NCI-H510A (cell line): ENCODE measurements around the gene DCDC2C.

Experiments
- DNase-seq: peaks from one replicate; lab custom pipeline; 2025; lab: John Stamatoyannopoulos, UW

Gene DCDC2C

DNA sequence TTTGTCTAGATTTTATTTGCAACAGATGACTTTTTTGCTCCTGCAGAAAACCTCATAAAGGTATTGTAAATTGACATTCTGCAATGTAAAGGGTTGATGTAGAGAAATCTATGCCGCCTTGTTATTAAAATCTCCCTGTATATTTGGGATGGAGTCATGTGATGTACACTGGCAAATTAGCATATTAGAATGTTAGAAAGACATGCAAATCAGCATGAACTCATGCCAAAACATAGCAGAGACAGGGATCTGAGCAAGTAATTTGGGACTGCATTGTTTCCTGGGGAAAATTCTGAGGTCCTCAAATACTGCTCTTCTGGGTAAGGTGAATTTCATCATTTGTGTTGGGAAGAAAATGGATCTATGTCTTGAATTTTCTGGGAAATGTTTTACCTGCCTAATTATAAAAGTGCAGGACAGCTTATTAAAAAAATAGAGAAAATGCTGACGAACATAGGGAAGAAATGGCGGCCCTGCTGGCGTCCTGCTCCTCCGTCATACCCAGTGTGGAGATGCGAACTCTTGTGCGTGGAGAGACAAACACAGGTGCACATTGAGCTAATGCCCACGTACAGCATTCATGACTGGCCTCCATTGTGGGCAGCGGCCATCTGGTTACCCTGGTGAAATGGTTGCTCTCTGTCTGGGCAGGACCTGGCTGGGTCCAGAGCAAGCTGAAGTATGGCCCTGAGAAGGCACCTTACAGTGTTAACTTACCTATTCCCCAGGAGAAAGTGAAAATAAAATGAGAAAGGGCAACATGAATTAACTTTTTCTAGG is 29.1 kb upstream of the DCDC2C start:
- DNase-seq = no peak

DNA sequence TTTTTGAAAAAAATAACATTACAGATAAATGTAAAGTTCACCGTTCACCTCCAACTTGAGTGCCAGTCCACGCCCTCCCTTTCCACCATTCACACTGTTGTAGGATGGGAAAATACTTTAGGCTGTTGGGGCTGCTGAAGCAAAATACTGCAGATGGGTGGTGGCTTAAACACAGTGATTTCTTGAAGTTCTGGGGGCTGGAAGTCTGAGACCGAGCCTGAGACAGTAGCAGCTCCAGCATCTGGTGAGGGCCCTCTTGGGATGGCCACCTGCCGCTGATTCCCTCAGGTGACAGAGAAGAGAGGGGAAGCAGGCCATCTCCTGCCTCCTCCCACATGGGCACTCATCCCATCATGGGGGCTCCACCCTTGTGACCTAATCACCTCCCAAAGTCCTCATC is 27.7 kb upstream of the DCDC2C start:
- DNase-seq = no peak

DNA sequence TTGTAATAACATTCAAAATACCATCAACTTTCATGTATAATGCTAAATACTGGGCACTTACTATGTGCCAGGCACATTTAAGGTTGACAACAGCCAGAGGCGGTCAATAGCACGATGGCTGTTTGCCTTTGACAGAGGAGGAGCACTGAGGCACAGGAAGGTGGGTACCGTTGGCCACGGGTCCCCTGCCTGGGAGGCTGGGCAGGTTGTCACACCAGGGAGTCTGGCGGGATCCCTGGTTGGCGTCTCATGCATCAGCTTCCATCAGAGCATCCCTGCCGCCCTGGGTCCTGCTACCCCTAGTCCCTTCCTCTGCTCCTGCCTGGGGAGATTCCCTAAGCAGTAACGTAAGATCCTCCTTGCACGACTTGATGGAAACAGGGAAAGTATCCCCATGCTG is 25.9 kb upstream of the DCDC2C start:
- DNase-seq = no peak

DNA sequence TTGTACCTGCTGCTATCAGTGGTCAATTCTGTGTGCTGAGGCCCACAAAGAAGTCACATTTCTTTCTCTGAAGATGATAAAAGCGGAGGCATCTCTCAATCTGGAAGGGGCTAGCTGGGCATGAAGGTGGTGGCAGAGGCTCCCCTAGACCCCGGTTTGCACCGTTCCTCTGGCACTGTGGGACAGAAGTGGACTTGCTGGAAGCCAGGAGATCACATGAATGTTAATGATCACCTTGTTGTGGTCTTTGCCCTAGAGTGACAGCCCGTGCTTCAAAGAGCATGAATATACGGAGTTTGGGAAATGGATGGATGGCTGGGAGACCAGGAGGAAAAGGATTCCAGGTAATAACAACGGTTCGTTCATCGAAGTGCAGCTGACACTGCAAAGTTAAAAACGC is 25.2 kb upstream of the DCDC2C start:
- DNase-seq = no peak

DNA sequence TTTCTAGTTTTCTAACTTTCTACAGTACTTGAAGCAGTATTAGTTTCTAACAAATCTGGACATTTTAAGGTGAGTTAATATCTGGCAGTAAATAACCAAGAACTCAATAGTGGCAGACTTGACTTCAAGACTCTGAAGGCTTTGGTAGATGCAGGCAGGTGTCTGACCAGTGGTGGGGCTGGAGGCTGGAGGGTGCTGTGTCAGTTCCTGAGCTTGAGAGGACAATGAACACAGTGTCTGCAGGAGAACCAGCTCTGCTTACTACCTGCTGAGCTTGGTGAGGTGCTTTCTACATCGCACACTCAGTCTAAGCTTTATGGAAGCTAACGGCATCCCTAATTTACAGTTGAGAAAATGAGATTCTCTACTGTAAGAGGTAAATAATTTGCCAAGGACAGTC is 24.2 kb upstream of the DCDC2C start:
- DNase-seq = no peak

DNA sequence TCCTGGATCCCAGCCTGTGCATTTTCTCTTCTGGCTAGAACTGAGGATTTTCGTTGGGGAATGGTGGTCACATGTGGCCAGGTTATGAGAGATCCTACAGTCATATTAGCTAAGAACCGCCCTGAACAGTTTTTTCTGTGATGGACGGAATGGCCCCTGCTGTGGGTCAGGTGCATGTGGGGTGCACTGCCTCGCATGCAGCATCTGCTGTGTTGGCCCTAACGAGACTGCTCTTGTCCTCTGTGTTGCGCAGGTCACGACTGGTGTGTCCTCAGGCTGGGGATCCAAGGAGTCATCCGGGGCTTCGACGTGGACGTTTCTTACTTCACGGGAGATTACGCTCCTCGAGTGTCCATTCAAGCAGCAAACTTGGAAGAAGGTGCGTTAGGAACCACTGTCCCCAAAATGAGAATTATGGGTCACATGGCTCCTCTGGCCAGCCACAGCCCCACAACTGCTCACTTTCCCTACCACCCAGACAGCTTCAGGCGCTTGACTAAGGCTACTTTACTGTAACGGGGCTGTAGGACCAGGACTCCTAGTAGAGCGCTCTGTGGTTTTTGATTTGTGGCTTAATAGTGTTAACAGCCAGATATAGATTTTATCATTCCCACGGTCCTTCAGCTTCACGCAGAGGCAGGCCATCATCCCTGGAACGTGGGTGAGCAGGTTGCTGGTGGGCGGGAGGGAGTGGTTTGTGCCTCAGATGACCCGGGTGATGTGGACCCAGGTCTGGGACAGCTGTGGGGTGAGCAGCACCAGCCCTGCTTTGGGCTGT is 23.6 kb upstream of the DCDC2C start:
- DNase-seq = no peak

DNA sequence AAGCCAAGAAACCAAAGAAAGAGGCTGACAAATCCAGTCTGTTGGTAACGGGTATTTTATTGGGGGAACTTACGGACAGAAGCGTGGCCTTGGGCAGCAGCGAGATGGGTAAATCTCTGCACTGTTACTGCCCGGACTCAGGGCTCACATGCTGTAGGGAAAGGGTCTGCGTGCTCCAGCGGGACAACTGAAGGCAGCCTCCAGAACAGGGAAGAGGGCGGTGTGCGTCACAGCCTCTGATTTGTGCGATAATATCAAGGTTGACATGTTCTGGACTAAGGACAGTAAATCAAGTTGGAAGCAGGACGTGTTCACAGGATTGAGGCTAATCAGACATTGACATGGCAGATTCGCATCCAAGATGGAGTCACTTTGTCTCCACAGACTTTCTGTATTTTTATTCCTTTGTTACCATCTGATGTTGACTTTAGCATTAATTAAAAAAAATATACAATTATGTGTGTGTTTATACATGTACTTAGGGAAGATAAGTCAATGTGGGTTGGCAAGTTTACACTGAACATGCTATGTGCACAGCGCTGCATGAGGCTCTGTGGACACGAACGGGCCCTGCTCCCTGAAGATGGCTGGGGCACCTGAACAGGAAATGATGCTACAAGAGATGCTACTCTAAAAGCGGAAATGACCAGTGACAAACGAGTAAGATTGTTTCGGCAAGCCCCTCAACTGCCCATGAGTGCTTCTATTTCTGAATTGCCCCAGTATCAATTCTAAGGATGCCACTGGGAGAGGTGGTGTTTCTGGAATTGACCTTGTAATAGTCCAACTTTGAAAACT is 22.6 kb upstream of the DCDC2C start:
- no peak for DNase-seq

DNA sequence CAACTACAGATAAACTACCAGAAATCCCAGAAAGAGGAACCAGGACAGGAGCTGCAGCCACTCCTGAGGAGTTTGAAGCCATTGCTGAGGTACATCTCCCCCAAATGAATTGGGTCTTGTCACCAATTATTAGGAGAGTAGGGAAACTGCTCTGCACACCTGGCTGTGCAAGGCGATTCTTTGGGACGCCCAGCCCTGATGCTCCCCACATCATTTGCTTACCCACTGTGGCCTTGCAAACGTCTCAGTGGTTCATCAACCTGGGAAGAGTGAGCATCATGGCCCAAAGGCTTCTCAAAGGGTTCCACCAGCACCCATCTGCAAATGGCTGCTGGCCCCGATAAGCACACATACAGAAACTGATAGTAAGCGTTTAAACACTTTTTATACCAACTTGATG is 21.8 kb upstream of the DCDC2C start:
- no peak for DNase-seq

DNA sequence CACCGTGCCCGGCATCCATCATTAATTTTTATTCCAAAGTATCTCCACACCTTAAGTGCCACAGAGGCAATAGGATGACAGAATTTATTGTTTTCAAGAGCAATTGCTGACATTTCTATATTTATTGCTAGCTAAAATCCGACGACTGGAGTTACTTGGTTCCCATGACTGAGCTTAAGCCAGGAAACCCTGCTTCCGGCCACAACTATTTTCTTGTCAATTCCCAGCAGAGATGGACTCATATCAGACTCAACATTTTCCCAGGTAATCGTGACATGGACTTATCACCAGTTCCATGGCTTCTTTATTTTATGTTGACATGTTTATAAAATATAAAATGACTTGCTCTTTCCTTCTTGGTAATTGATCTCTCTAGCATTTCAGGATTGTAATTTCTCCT is 20.6 kb upstream of the DCDC2C start:
- DNase-seq = no peak

DNA sequence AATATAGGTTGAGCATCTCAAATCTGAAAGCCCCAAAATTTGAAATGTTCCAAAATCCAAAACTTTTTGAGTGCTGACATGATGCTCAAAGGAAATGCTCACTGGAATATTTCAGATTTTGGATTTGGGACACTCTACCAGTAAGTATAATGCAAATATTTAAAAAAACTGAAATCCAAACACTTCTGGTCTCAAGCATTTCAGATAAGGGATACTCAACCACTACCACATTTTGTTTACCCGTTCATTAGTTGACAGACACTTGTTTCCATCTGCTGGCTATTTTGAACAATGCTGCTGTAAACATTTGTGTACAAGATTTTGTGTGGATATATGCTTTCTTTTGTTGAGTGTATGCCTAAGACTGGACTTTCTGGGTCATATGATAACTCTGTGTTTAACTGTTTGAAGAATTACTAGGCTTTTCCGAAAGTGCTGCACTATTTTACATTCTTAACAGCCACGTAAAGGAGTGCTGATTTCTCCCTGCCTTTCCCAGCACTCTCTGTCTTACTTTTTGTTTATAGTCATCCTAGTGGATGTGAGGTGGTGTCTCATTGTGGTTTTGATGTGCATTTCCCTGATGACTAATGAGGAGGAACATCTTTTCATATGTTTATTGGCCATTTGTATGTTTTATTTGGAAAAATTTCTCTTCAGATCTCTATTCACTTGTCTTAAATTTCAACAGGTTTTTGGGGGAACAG is 19.5 kb upstream of the DCDC2C start:
- DNase-seq = no peak

DNA sequence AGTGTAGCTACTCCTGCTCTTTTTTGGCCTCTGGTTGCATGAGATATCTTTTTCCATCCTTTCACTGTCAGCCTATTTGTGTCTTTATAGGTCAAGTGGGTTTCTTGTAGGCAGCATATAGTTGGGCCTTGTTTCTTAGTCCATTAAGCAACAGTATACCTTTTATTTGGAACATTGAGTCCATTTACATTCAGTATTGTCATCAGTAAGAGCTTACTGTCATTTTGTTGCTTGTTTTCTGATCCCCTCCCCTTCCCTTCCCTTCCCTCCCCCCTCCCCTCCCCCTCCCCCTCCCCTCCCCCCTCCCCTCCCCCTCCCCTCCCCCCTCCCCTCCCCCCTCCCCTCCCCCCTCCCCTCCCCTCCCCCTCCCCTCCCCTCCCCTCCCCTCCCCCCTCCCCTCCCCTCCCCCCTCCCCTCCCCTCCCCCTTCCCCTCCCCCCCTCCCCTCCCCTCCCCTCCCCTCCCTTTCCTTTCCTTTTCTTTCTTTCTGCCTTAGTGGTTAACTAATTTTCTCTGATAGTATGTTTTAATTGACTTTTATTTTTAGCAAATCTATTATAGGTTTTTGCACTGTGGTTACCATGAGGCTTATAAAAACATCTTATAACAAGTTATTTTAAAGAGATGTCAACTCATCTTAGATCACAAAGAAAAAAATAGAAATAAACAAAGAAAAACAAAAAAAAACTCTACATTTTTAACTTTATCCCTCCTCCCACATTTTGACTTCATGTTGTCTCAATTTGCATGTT is 13.2 kb upstream of the DCDC2C start:
- DNase-seq = no peak

DNA sequence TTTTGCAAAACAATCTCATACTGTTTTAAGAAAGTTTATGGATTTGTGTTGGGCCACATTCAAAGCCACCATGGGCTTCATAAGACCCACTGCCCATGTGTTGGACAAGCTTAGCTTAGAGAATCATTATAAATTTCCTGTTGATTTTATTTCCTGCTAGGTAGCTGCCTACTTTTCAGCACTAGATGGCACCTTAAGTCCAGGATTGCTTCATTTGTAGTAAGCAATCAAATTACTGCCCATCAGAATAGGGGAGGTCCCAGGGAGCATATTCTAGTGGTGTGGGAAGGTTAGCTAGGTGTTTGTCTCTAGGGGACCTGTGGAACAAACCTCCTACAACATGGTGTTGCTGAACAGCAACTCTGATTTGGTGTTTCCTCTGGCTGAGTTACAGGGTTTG is 11.0 kb upstream of the DCDC2C start:
- DNase-seq = no peak

DNA sequence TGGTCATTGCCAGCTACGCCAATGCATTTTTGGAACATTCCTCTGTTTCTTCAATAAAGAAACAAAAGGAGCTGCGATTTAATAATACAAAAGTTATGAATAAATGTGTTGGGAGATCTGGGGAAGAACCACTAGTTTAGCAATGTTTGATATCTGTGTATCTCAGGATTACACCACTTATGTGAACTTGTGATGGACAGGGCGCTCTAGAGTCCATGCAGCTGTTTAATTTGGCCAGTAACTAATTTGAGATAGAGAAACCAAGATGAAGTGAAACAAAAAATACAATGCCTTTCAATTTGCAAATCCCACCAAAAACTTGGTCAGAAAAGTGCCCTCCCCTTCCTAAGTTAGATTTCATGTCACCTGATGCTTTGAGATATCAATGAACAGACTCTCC is 6.8 kb upstream of the DCDC2C start:
- no peak for DNase-seq

DNA sequence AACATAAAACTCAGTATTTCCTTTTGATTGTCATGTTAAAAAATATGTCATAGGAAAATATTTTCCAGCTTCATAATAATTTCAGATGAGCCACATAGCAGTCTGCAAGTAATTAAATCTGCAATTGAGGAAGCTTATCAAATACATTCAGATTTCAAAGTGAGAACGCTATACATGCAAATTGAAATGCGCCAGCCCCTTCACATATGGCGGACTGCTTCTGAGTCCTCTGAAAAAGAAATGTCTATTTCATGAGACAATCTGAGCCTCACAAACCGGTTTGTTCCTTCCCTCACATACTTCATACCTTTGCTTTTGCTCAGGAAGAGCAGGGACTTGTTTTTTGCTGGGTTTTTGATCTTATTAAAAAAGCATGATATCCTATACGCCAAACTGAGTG is 2.3 kb upstream of the DCDC2C start:
- no peak for DNase-seq

DNA sequence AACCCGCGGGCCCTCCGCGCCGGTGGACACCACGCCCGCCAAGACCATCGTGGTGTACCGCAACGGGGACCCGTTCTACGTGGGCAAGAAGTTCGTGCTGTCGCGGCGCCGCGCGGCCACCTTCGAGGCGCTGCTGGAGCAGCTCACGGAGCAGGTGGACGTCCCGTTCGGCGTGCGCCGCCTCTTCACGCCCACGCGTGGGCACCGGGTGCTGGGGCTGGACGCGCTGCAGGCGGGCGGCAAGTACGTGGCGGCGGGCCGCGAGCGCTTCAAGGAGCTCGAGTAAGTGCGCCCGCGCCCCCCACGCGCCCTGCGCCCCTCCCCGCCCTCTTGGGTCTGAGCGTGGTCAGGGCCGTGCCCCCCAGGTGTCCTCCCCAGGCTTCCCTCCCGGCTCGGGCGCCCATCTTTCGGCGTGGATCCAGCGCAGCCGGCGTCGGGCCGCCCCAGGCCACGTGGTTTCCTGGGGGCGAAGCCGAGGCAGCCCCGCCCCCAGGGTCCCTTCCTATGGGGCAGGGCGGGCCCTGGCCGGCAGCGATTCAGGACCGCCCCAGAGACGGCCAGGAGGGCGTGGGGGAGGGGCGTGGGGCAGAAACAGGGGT is 481 bp downstream of the DCDC2C start:
- no peak for DNase-seq

DNA sequence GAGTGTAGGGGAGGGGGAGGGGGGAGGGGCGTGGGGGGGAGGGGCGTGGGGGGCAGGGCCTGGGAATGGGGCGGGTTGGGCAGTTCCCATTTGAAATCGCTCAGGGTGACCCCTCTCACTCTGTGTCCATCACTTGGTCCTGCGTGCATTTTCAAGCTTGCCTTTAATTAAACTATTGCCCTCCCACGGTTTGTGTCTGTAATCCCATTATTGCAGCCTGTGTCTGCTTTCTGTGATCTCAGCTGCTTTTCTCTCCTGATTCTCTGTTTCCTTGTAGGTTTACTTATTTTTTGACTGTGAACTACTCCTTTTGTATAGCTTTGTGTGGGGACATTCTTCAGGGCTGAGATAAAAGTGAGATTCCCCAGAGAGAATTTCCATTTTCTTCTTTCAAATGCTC is 1.3 kb downstream of the DCDC2C start:
- no peak for DNase-seq

DNA sequence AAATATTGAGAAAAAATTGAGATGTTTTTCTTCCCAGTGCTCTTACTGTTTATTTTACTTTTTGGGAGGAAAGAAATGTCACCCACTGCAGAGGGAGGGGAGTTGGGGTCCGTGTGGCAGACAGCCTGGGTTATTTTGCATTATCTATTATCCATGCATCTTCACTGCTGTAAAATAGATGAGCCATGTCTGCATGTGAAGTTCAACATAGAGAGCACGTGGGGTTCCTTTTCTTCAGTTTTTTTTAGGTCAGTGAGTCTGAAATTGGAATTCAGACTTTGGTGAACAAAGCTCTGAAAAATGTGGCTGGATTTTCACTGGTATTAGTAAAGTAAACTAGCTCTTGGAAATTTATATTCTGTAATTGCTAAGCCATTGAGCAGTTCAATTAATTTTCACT is 2.4 kb downstream of the DCDC2C start:
- DNase-seq = no peak

DNA sequence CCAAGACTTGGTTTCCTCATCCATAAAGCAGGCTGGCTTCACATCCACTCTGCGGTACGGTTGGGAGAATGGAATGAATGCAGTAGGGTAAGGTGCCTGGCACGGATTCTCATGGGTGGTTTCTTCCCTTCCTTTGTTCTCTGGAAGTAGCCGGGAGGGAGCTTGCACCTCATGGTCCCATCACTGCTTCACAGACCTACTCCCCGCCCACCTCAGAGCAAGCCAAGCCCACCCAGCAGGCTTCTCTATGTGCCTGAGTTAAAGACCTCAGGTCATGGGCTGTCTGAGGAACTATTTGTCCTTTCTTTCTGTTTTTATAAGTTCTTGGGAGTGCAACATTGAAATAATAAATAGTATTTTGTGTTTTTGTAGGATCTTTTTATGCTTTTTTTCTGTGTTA is 3.5 kb downstream of the DCDC2C start:
- DNase-seq = no peak

DNA sequence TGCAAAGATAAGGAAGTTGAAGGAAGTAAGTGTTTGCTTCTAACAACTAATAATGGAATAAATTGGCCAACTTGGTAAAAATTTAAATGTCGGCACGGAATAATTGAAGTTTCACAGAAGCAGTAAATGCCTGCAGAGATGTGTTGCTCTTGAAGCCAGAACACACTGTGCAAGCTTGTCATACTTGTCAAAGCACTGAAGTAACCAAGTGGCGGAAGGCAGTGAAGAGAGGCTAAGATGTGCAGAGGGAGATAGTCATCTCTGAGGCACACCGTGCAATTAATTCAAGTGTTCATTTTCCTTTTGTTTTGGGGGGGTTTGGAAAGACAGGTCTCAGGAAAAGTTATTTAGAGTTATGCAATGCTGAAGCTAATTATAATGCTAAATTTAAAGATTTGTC is 5.2 kb downstream of the DCDC2C start:
- no peak for DNase-seq

DNA sequence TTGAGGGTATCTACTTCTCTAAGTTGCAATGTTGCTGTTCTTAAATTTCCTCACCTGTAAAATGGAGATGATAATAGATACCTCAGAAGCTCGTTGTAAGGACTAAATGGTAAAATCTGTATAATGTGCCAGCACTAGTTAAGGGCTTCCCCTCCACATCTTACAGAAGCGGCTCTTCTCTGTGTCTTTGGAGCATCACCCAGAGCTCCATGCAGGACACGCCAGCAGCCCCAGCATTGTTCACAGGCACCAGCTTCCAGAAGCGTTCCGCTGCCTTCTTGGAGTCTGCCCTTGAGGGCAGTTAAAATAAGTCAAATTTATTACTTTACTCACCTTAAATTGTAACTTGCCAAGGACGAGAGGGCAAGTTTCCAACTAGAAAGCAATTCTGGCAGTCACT is 5.8 kb downstream of the DCDC2C start:
- DNase-seq = no peak

DNA sequence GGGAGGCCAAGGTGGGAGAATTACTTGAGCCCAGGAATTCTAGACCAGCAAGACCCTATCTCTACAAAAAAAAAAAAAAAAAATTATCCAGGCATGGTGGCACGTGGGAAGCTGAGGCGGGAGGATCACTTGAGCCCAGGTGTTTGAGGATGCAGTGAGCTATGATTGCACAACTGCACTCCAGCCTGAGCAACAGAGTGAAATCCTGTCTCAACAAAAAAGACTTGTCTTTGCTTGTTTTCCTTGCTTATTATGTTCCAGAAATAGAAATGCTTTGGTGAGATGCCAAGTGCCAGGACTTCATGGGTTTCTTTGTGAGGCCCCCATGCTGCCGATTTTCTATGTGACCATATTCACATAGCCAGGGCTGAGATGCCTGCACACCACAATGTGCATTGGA is 9.0 kb downstream of the DCDC2C start:
- DNase-seq = no peak
